AG09309 (cell line): Measurements from ENCODE around the gene IL17F.

ENCODE experiments used
- DNase-seq: peaks from one replicate; pipeline ENCODE4 v3.0.0-alpha.2; 2010; ENCODE audit warnings: low read depth
- H3K4me3 ChIP-seq: 2 replicates; pipeline ENCODE4 v1.5.1; 2011; ENCODE audit warnings: mild to moderate bottlenecking, low read depth, low read length, moderate library complexity; ENCODE audit not compliant: control insufficient read depth
- TF ChIP-seq, protein P1 (sequence below): IDR thresholded peaks from 2 replicates; pipeline ENCODE4 v1.5.1; 2011; ENCODE audit warnings: mild to moderate bottlenecking, low read depth, low read length, inconsistent platforms; ENCODE audit not compliant: insufficient read depth, control insufficient read depth; ENCODE audit errors: missing control alignments

Gene IL17F

GRCh38 chr6:52251113-52251512, 6.8 kb upstream of the IL17F start:
- TF ChIP-seq, protein P1, sequence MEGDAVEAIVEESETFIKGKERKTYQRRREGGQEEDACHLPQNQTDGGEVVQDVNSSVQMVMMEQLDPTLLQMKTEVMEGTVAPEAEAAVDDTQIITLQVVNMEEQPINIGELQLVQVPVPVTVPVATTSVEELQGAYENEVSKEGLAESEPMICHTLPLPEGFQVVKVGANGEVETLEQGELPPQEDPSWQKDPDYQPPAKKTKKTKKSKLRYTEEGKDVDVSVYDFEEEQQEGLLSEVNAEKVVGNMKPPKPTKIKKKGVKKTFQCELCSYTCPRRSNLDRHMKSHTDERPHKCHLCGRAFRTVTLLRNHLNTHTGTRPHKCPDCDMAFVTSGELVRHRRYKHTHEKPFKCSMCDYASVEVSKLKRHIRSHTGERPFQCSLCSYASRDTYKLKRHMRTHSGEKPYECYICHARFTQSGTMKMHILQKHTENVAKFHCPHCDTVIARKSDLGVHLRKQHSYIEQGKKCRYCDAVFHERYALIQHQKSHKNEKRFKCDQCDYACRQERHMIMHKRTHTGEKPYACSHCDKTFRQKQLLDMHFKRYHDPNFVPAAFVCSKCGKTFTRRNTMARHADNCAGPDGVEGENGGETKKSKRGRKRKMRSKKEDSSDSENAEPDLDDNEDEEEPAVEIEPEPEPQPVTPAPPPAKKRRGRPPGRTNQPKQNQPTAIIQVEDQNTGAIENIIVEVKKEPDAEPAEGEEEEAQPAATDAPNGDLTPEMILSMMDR = no peak
- H3K4me3 ChIP-seq = no peak overlapping the region
- no peak for DNase-seq

DNA sequence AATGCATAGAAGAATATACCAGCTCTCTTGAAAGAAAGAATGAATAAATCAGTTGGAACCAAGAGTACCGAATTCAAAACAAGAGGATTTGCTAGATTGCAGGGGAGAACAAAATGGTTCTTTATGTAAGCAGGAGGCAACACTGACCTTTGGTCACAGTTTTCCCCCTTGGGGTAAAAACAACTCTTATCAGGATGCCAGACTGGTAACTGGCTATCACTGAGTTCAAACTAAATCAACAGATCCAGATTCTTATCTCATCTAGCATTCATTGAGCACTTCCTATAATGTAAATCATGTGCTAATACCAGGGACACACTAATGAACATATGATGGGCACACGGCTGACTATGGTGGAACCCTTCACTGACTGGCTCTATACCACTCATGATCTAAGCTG, 4.8 kb upstream of the IL17F start:
- TF ChIP-seq, protein P1 = no peak
- no peak overlapping the region for H3K4me3 ChIP-seq
- DNase-seq = no peak

GRCh38 chr6:52245425-52245824, 1.1 kb upstream of the IL17F start:
- DNase-seq = no peak
- TF ChIP-seq, protein P1 = no peak
- no peak overlapping the region for H3K4me3 ChIP-seq

GRCh38 chr6:52243282-52243893, 912 bp downstream of the IL17F start:
- DNase-seq = no peak
- TF ChIP-seq, protein P1 = no peak
- H3K4me3 ChIP-seq = no peak overlapping the region

- TF ChIP-seq, protein P1 = no peak
- DNase-seq = no peak
- no peak overlapping the region for H3K4me3 ChIP-seq
Measured at GRCh38 chr6:52241819-52242218, 2.5 kb downstream of the IL17F start.

- TF ChIP-seq, protein P1 = peak; percentile 71
- no peak overlapping the region for H3K4me3 ChIP-seq
- peak; percentile 50 for DNase-seq
Measured at GRCh38 chr6:52233975-52234823, 10.1 kb downstream of the IL17F start.
